GM19043 (cell line): Measurements from ENCODE around the gene ZDHHC18.
A peak's percentile ranks its signal among the peaks of the same experiment; 100 is the strongest.

ENCODE experiments used
- ATAC-seq: cut with Tn5 transposase; IDR thresholded peaks from one replicate; pipeline ENCODE4 v1.9.1; 2021; ENCODE audit warnings: low read depth; ENCODE audit not compliant: unreplicated experiment

The ZDHHC18 gene, protein sequence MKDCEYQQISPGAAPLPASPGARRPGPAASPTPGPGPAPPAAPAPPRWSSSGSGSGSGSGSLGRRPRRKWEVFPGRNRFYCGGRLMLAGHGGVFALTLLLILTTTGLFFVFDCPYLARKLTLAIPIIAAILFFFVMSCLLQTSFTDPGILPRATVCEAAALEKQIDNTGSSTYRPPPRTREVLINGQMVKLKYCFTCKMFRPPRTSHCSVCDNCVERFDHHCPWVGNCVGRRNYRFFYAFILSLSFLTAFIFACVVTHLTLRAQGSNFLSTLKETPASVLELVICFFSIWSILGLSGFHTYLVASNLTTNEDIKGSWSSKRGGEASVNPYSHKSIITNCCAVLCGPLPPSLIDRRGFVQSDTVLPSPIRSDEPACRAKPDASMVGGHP

GRCh38 chr1:26826261-26827105, at the start of gene ZDHHC18:
ZDHHC18 (plus strand) TSS chr1:26826688; CDS start chr1:26826805, 117 bp downstream.
- ATAC-seq = no peak

DNA sequence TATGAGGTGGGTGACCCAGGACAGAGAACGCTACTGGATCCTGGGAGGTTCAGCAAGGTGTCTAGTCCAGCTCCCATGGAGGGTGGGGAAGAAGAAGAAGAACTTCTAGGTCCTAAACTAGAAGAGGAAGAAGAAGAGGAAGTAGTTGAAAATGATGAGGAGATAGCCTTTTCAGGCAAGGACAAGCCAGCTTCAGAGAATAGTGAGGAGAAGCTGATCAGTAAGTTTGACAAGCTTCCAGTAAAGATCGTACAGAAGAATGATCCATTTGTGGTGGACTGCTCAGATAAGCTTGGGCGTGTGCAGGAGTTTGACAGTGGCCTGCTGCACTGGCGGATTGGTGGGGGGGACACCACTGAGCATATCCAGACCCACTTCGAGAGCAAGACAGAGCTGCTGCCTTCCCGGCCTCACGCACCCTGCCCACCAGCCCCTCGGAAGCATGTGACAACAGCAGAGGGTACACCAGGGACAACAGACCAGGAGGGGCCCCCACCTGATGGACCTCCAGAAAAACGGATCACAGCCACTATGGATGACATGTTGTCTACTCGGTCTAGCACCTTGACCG, 47.3 kb upstream of the ZDHHC18 start:
- ATAC-seq = no peak

DNA sequence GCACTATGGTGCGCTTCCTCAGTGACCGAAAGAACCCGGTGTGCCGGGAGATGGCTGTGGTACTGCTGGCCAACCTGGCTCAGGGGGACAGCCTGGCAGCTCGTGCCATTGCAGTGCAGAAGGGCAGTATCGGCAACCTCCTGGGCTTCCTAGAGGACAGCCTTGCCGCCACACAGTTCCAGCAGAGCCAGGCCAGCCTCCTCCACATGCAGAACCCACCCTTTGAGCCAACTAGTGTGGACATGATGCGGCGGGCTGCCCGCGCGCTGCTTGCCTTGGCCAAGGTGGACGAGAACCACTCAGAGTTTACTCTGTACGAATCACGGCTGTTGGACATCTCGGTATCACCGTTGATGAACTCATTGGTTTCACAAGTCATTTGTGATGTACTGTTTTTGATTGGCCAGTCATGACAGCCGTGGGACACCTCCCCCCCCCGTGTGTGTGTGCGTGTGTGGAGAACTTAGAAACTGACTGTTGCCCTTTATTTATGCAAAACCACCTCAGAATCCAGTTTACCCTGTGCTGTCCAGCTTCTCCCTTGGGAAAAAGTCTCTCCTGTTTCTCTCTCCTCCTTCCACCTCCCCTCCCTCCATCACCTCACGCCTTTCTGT, 46.0 kb upstream of the ZDHHC18 start:
- ATAC-seq = no peak

DNA sequence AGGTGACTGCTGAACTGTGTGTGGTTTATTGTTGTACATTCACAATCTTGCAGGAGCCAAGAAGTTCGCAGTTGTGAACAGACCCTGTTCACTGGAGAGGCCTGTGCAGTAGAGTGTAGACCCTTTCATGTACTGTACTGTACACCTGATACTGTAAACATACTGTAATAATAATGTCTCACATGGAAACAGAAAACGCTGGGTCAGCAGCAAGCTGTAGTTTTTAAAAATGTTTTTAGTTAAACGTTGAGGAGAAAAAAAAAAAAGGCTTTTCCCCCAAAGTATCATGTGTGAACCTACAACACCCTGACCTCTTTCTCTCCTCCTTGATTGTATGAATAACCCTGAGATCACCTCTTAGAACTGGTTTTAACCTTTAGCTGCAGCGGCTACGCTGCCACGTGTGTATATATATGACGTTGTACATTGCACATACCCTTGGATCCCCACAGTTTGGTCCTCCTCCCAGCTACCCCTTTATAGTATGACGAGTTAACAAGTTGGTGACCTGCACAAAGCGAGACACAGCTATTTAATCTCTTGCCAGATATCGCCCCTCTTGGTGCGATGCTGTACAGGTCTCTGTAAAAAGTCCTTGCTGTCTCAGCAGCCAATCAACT, 45.2 kb upstream of the ZDHHC18 start:
- no peak for ATAC-seq

GRCh38 chr1:26782521-26783212, 43.8 kb upstream of the ZDHHC18 start:
- ATAC-seq = no peak

GRCh38 chr1:26783646-26784022, 42.9 kb upstream of the ZDHHC18 start:
- no peak for ATAC-seq

DNA sequence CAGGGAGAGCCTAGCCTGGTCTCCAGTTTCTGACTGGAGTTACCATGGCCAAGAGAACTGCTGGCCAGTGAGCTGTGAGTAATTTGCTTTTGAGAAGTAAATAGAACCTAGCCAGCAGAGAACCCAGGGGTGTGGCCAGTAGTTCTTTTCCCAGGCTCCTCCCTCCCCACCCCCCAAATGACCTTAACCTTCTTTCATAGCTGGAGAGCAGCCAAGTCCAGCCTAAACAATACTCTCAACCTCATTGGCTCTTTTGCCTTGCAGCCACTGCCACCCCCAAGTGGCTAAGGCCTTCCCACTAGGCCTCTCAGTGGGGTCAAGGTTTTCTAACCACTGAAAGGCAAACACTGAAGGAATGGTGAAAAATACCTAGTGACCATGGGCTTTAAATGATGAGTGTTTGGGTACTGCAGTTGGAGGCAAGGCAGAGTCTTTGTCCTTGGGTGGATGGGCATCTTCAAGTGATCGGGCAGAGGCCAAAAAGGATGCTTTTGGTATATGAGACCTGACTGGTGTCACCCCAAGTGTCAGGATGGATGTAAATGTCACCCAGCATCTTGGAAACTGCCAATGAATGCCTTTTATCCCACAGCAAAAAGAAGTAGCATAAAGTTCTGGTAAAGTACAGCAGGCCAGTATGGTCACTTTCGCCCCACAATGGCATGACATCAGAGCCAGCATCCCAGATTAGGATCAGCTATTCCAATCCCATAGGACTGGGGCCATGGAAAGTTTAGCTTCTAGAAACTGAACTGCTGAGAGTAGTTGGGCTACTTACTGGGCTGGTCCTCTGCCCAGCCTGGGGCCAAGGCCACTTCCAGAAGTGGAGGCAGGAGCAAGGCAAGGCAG, 42.2 kb upstream of the ZDHHC18 start:
- no peak for ATAC-seq

DNA sequence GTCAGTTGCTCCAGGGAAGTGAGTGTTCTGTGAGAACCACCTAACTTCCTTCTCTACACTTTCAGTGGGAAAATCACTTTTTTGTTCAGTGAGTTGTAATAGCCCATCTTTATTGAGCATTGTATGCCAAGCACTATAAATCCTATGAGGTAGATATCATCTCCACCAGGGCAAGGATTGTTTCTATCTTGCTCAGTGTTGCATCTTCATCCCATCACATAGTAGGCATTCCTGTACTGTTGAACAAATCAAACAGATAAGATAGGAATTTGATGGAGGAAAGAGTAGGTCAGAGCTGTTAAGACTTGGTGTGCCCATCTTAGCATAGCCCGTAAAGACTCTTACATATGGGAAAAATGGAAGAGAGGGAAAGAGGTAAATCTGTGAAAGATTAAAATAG, 41.6 kb upstream of the ZDHHC18 start:
- no peak for ATAC-seq

DNA sequence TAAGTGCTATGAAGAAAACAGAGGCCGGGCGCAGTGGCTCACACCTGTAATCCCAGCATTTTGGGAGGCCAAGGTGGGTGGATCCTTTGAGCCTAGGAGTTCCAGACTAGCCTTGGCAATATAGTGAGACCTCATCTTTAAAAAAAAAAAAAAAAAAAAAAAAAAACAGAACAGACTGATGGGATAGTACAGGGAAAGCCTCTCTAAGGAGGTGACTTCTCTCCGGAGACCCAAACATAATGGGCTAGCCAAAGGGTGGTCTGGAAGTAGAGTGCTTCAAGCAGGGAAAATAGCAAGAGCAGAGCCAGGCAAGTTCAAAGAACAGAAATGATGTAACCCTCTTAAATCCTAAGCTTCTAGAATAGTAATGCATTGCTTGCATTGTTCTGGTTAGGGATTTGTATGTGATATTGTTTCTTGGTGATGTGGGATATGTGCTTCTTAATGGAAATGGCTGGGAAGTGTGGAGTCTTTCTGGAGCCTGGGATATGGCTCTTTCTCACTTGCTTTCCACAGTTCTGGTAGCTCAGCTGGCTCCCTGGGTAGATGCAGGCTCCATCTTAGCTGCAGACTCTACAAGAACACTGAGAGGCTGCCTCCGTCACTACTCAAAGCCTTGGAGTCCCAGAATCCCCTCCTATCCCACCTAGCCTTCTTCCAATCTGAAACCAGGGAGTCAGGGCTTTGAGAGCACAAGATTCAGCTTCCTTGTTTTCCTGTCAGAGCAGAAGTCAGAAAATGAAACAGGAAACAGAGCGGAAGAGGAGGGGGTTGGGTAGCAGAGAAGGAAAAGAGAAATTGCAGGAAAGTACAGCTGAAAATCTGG, 40.7 kb upstream of the ZDHHC18 start:
- no peak for ATAC-seq

DNA sequence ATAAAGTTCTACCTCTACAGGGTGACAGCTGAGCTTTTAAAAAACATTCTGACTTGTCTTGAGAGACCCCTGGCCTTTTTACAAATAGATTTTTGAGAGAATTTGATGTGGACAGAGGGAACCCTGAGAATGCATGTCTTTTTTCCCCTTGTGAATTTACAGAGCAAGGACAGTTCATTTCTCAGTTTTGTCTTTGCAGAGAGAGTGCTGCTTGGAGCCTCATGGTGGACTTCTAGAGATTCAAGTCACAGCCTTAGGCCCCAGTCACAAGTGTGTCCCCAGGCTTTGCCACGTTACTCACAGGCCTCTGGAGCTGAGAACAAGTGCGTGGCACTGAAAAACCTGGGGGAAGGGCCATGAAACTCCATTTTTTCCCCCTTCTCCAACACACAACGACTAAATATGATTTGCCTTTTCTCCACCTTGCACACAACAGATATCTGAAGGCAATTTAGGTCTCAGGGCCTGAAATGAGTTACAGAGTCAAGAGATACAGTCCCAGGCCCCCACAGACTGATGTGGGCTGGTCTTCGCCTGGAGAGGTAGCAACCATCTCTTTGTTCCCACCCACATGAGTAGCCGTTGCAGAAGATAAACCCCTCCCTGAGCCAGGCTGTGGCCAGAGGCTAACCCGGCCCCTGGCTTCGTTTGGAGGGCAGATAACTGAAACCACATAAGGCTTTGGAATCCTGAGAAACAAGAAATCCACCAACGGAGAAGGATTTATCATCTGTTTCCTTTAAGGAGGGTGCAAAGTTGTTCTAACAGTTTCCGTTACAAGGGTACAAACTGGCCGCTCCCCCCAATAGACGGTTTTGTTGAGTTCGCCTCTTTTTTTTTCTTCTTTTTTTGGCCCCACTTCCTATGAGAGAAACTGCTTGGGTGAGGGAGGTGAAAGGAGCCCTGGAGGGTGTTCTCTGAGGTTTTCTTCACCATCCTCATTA, 39.8 kb upstream of the ZDHHC18 start:
- ATAC-seq = no peak

DNA sequence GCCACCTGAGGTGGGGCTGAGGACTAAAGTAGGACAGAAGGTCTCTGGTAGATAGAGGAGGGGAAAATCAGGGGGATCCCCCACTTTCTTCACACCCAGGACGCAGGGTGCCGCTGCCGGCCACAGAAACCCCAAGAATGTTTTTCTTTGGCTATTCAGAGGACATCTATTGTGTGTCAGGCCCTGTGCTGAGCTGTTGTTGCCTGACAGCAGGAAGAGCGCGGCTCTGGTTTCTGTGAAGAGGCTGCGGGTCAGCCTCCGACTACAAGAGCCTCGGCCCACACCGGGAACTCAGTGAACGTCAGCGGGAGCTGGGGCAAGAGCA, 39.1 kb upstream of the ZDHHC18 start:
- peak; percentile 43 for ATAC-seq

- ATAC-seq = peak; percentile 44
These were observed 38.6 kb upstream of the ZDHHC18 start, which contains the start of gene PIGV for GRCh38 chr1:26787706-26788514. PIGV (plus strand) TSS chr1:26787950; CDS start chr1:26790816, 2,866 bp downstream.

DNA sequence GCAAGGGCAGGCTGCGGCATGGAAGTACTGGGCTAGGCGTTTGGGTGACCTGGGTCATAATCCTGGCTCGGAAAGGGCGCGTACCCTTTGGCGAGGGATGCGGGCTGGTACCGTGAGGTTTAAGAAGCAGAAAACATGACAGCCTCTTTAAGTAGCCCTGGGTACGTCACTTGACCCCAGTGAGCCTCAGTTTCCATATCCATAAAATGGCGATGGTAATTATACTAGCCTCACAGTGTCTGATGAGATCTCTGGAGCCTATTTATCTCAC, 38.0 kb upstream of the ZDHHC18 start:
- ATAC-seq = no peak

DNA sequence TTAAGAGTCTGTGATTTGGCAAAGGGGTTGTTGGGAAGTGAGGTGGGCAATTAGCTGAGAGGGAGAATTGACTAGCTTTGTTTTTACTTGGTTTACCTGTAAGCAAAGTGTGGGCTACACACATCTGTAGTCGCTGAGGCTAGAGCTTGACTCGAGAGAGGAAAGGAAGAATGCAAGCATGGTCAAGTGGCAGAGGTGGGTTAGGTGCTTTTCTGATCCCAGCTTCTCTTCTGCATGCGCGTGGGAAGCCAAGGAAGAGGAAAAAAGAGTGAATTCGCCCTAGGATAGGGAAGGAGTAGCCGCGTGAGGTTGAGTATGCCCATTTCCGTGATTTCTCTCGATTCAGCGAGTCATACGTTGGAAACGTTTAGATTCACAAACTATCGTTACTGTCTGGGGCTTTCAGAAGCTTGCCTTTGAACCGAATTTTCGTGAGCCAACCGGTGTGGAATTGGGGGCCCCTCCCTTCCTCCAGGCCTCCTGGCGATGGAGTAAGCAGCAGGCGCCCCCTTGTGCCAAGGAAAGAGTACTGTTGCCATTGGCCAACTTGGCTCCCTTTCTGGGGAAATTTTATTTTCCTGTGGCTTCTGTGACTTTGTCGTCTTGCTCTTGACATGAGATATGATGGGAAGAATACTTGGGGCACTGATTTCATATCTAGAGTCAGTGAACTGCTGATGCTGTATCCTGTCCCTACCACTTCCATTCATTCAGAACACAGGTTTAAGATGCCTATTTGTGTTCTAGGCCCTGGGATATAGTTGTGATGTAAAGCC, 37.5 kb upstream of the ZDHHC18 start:
- no peak for ATAC-seq

DNA sequence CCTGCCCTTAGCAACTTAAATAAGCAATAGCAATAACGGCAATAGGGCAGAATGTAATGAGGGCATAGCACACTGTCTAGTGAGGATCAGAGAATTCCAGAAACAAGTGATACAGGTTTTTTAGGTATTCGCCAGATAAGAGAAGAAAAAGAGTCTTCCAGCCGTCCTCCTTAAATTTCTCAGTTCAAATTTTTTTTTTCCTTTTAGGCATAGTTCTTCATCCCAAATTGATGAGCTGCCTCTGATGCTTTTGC, 36.9 kb upstream of the ZDHHC18 start:
- no peak for ATAC-seq

DNA sequence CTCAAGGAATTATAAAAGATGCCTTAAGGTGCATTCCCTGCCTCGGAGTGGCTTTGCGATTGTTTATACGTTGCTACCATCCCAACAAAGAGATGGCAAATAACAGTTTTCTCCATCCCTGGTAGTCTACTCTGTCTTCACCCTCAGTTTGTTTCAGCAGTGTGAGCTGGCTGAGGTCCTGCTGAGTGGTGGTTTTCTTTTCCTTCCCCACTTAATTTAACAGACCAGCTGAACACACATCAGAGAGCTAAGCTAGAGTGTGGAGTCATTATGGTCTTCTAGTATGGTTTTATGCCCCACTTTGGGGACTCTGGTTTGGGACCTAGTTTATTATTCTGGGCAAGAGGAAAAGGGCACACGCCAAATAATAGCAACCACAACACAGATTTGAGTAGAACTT, 36.6 kb upstream of the ZDHHC18 start:
- no peak for ATAC-seq
